Thoracic aorta (tissue), 2 donors: ENCODE results near the gene AGMO. TPM values are rescaled to one million over a fixed set of nuclear protein-coding genes. Genes with fewer than 3 reads are reported as not detected.

Source experiments
- ATAC-seq: fragments of 150-250 bp; one replicate; pipeline ENCODE4 v1.8.0; 2017; ENCODE audit warnings: low read depth; ENCODE audit not compliant: insufficient number of reproducible peaks, low FRiP score
- DNase-seq: peaks from one replicate; pipeline ENCODE4 v3.0.0-alpha.2; 2020; ENCODE audit warnings: low spot score
- H3K27ac ChIP-seq, 2 donors: fragments of 200-600 bp; sonication (generic); 1 replicate in 1 of 2; 2 replicates in 1 of 2; pipeline ENCODE4 v1.5.1; 2016; ENCODE audit warnings: mild to moderate bottlenecking in 2 of 2, moderate library complexity in 2 of 2
- H3K27me3 ChIP-seq: fragments of 200-600 bp; sonication (generic); replicated peaks from 2 replicates; pipeline ENCODE4 v1.6.0; 2016; ENCODE audit warnings: mild to moderate bottlenecking; ENCODE audit not compliant: insufficient read depth
- H3K36me3 ChIP-seq: fragments of 200-600 bp; sonication (generic); one replicate; pipeline ENCODE4 v1.5.1; 2016
- H3K4me1 ChIP-seq, 2 donors: fragments of 200-600 bp; sonication (generic); 1 replicate in 1 of 2; 2 replicates in 1 of 2; pipeline versions ENCODE4 v1.5.1 to v1.6.0; 2016; ENCODE audit warnings: low read depth in 2 of 2, mild to moderate bottlenecking in 1 of 2; ENCODE audit not compliant: control insufficient read depth in 1 of 2
- H3K4me3 ChIP-seq: fragments of 200-600 bp; sonication (generic); 2 replicates; pipeline ENCODE4 v1.5.1; 2016; ENCODE audit warnings: mild to moderate bottlenecking
- H3K9me3 ChIP-seq: fragments of 200-600 bp; sonication (generic); 2 replicates; pipeline ENCODE4 v1.5.1; 2016
- CTCF ChIP-seq: fragments of 200-600 bp; sonication (generic); IDR thresholded peaks from one replicate; pipeline ENCODE4 v1.5.1; 2019; ENCODE audit warnings: antibody characterized with exemption
- total RNA-seq, 2 donors: library from RNA; depleted of rRNA; stranded (reverse); fragments of >200 nt; gene quantifications; one replicate each; pipeline versions ENCODE4 v1.1.0 to v1.2.3, GENCODE V29; 2016

Gene AGMO
- total RNA-seq, 2 donors from 2014 or later = 0.85 to 3.0 TPM

- Histone ChIP-seq H3K27me3 (no peaks in the 10 kb centered on the region), H3K9me3 (no peaks in the 10 kb centered on the region), H3K27ac (no peak overlapping the region), H3K36me3 (no peaks in the 10 kb centered on the region), H3K4me1 (no peaks in the 10 kb centered on the region), H3K4me3 (no peak overlapping the region)
- no peak for ATAC-seq
- no peak for TF ChIP-seq CTCF
- no peak for DNase-seq
These were observed 90.8 kb downstream of the AGMO start for GRCh38 chr7:15470825-15471668.

- H3K36me3 ChIP-seq = no peaks in the 10 kb centered on the region
- H3K9me3 ChIP-seq = no peaks in the 10 kb centered on the region
- ATAC-seq = no peak
- H3K4me1 ChIP-seq = peaks cover 13 to 24% of the 10 kb centered on the region in 2 donors
- no peak for TF ChIP-seq CTCF
- no peak for DNase-seq
- H3K4me3 ChIP-seq = no peak overlapping the region
- H3K27ac ChIP-seq = peak overlapping the region in 1 of 2 donors; percentile 45
- no peaks in the 10 kb centered on the region for H3K27me3 ChIP-seq
These were observed 97.1 kb downstream of the AGMO start for GRCh38 chr7:15464667-15465121.

GRCh38 chr7:15463801-15464666 lies 97.8 kb downstream of the AGMO start:
- H3K9me3 ChIP-seq = no peaks in the 10 kb centered on the region
- H3K27me3 ChIP-seq = no peaks in the 10 kb centered on the region
- ATAC-seq (no peak), DNase-seq (no peak)
- peaks cover 13 to 28% of the 10 kb centered on the region in 2 donors for H3K4me1 ChIP-seq
- H3K4me3 ChIP-seq = peak overlapping the region; percentile 31
- peak overlapping the region in 1 of 2 donors; percentile 45 for H3K27ac ChIP-seq
- no peak for TF ChIP-seq CTCF
- H3K36me3 ChIP-seq = no peaks in the 10 kb centered on the region

- TF ChIP-seq CTCF = no peak
- Histone ChIP-seq H3K27ac (no peak overlapping the region), H3K4me1 (peaks cover 20 to 40% of the 10 kb centered on the region in 2 donors), H3K4me3 (no peak overlapping the region), H3K27me3 (no peaks in the 10 kb centered on the region), H3K36me3 (no peaks in the 10 kb centered on the region), H3K9me3 (no peaks in the 10 kb centered on the region)
- DNase-seq = no peak
- ATAC-seq = no peak
These were observed 99.0 kb downstream of the AGMO start for GRCh38 chr7:15462721-15463389.
